Measurements from ENCODE around the gene SRGAP1. TPM values are rescaled to one million over a fixed set of nuclear protein-coding genes. Genes with fewer than 3 reads are reported as not detected.

SRGAP1 gene
- total and polyA plus RNA-seq, 2 of the 4 experiments (the other 2 are of a cell fraction): 10.0 to 10.2 TPM

- no peak overlapping the region for H4K5ac ChIP-seq (ENCODE audit: low read depth, low read length)
- H3K79me1 ChIP-seq (ENCODE audit: low read depth in 1 of 2, low read length in 2 of 2): peaks cover 38 to 73% of the 10 kb centered on the region in 2 experiments
- BruUV-seq (replicated peaks): no TSS peak
- TF ChIP-seq SMC3 (IDR thresholded peaks at IDR 0.05; ENCODE audit: low read depth, low read length) (no peak), NFE2L2 (IDR thresholded peaks at IDR 0.05; ENCODE audit: low read depth, low read length) (no peak), RAD21 (IDR thresholded peaks at IDR 0.05; ENCODE audit: low read length) (no peak), MAZ (IDR thresholded peaks at IDR 0.05; ENCODE audit: borderline replicate concordance, low read depth, low read length) (no peak), ELK1 (IDR thresholded peaks at IDR 0.05; ENCODE audit: borderline replicate concordance, low read depth, low read length) (no peak), BHLHE40 (IDR thresholded peaks at IDR 0.05; ENCODE audit: low read depth, low read length) (no peak), CEBPB (IDR thresholded peaks at IDR 0.05; ENCODE audit: low read depth, low read length) (no peak), FOS (IDR thresholded peaks at IDR 0.05; ENCODE audit: low read depth, low read length) (no peak), RFX5 (IDR thresholded peaks at IDR 0.05; ENCODE audit: low read depth, low read length) (no peak), CTCF (conservative IDR thresholded peaks at IDR 0.05; ENCODE audit: low read depth, low read length) (no peak), MAFK (IDR thresholded peaks at IDR 0.05; ENCODE audit: low read depth, low read length) (no peak), USF2 (IDR thresholded peaks at IDR 0.05; ENCODE audit: low read depth, low read length) (no peak), POLR2A (IDR thresholded peaks at IDR 0.05; ENCODE audit: low read depth, low read length) (no peak), RCOR1 (IDR thresholded peaks at IDR 0.05; ENCODE audit: insufficient replicate concordance, low read length) (no peak), CHD1 (IDR thresholded peaks at IDR 0.05; ENCODE audit: low read depth, low read length) (no peak)
- no peak overlapping the region for H3K14ac ChIP-seq (replicated peaks; ENCODE audit: low read depth, low read length)
- H3K9ac ChIP-seq (ENCODE audit: low read depth, low read length): no peak overlapping the region
- no peak overlapping the region for H2BK20ac ChIP-seq (ENCODE audit: low read depth, low read length)
- ChIA-PET CTCF (interaction anchor here (0.8 kb wide), 1 partner anchor 37 kb away, joined by 5 read pairs; no protein-coding TSS in a partner anchor), POLR2A (ENCODE audit: unreplicated experiment) (interaction anchor here (0.5 kb wide), 1 partner anchor 10 kb away, joined by 3 read pairs; no protein-coding TSS in a partner anchor)
- in situ Hi-C loops (cut with MboI; ENCODE audit: low sequenced_read_pairs) (no loop called here), intact Hi-C loops (cut with micrococcal nuclease) (no loop called here), dilution Hi-C loops (cut with HindIII; ENCODE audit: low sequenced_read_pairs, unreplicated experiment) (no loop called here)
- no peak overlapping the region for H3K4me2 ChIP-seq (ENCODE audit: low read depth, low read length)
- no peak overlapping the region for H2AFZ ChIP-seq (replicated peaks; ENCODE audit: low read length, poor library complexity)
- no peak overlapping the region for H3K18ac ChIP-seq (ENCODE audit: low read depth, low read length)
- H3K4me3 ChIP-seq (ENCODE audit: insufficient read depth, low read depth, low read length): no peak overlapping the region
- no CpG with 5 or more reads among the region's 1 CpG for WGBS, 2 experiments (ENCODE audit: extremely low coverage in 2 of 2, insufficient read length in 1 of 2)
- no peak overlapping the region for H2BK5ac ChIP-seq (ENCODE audit: low read depth, low read length, poor library complexity, severe bottlenecking)
- H3K9me1 ChIP-seq (ENCODE audit: insufficient read depth, low read length): peaks cover 24% of the 10 kb centered on the region
- H3K9me3 ChIP-seq (ENCODE audit: control insufficient read depth, insufficient read depth, low read length): no peaks in the 10 kb centered on the region
- no peak overlapping the region for H3K56ac ChIP-seq (ENCODE audit: extremely low read depth, insufficient read depth, low read length)
- no peaks in the 10 kb centered on the region for H3K27me3 ChIP-seq (ENCODE audit: control insufficient read depth, insufficient read depth, low read length)
- H3K4me1 ChIP-seq (ENCODE audit: control insufficient read depth, insufficient read depth, low read length): peaks cover 26% of the 10 kb centered on the region
- H3K36me3 ChIP-seq (ENCODE audit: control insufficient read depth, insufficient read depth, low read length): peaks cover 3% of the 10 kb centered on the region; the same call in 1 of the 2 replicates
- no peak overlapping the region for H2AK9ac ChIP-seq (replicated peaks; ENCODE audit: low read depth, low read length, poor library complexity)
- no peak overlapping the region for H2BK120ac ChIP-seq (ENCODE audit: low read depth, low read length)
- no peak overlapping the region for H3K4ac ChIP-seq (ENCODE audit: low read depth, low read length)
- ATAC-seq (ENCODE audit: low read depth) (no peak), DNase-seq (no peak)
- no peak overlapping the region for H3K23ac ChIP-seq (ENCODE audit: low read depth, low read length)
- peaks cover 38% of the 10 kb centered on the region for H4K20me1 ChIP-seq (ENCODE audit: insufficient read depth, low read length)
- peak overlapping the region in 1 of 2 experiments; percentile 25; a peak in 1 of 4 replicates for H4K8ac ChIP-seq (ENCODE audit: low read depth in 2 of 2, low read length in 2 of 2)
- H3K27ac ChIP-seq (ENCODE audit: insufficient read depth, low read length): no peak overlapping the region
- no peak overlapping the region for H2BK15ac ChIP-seq (ENCODE audit: low read depth, low read length)
- no peak overlapping the region for H2AK5ac ChIP-seq (ENCODE audit: low read depth, low read length)
- no peak overlapping the region for H4K91ac ChIP-seq (ENCODE audit: insufficient read depth, low read depth, low read length)
Measured at GRCh38 chr12:63964301-63964700, 119.8 kb downstream of the SRGAP1 start.
